ENCODE results near the gene PACSIN3. TPM values are rescaled to one million over a fixed set of nuclear protein-coding genes. Genes with fewer than 3 reads are reported as not detected.

PACSIN3 gene
- total and polyA plus RNA-seq, 2 of the 13 experiments (the other 11 are each of a cell fraction or from before 2014, with no cell fraction given) = 47.9 to 93.3 TPM

- TF ChIP-seq REST (IDR thresholded peaks at IDR 0.05; ENCODE audit: borderline replicate concordance in 1 of 2, low read depth in 1 of 2, low read length in 2 of 2) = 0 out of 4 replicates have a peak, but pooled peaks of 1 of the 2 experiments have one; percentile 12
- no peak for TF ChIP-seq ZNF256 (CRISPR knock-in tag; conservative IDR thresholded peaks at IDR 0.05)
- no peak for TF ChIP-seq REL (CRISPR knock-in tag; conservative IDR thresholded peaks at IDR 0.05)
- 0 out of 2 replicates have a peak, but pooled peaks have one; percentile 19 for TF ChIP-seq ZNF780A (CRISPR knock-in tag; IDR thresholded peaks at IDR 0.05)
- TF ChIP-seq ZNF7 (CRISPR knock-in tag; IDR thresholded peaks at IDR 0.05) = no peak
- TF ChIP-seq THAP8 (CRISPR knock-in tag; IDR thresholded peaks at IDR 0.05; ENCODE audit: borderline replicate concordance) = peak; percentile 70; the same call in 1 of the 2 replicates
- TF ChIP-seq ZNF160 (CRISPR knock-in tag; IDR thresholded peaks at IDR 0.05) = no peak
- TF ChIP-seq SMAD9 (CRISPR knock-in tag; IDR thresholded peaks at IDR 0.05) = no peak
- TF ChIP-seq MXD3 (CRISPR knock-in tag; IDR thresholded peaks at IDR 0.05) = no peak
- TF ChIP-seq MAFF (IDR thresholded peaks at IDR 0.05; ENCODE audit: low read depth, low read length) = no peak
- TF ChIP-seq CEBPG (CRISPR knock-in tag; IDR thresholded peaks at IDR 0.05) = 0 out of 2 replicates have a peak, but pooled peaks have one; percentile 3
- no peak for TF ChIP-seq MIER2 (CRISPR knock-in tag; IDR thresholded peaks at IDR 0.05)
- peak; percentile 4; the same call in 1 of the 2 replicates for TF ChIP-seq ZNF225 (CRISPR knock-in tag; IDR thresholded peaks at IDR 0.05)
- TF ChIP-seq ZNF33A (CRISPR knock-in tag; IDR thresholded peaks at IDR 0.05; ENCODE audit: borderline replicate concordance) = no peak
- TF ChIP-seq POLR2G (IDR thresholded peaks at IDR 0.05; ENCODE audit: low read depth, low read length) = peak; percentile 70
- TF ChIP-seq ZNF337 (CRISPR knock-in tag; IDR thresholded peaks at IDR 0.05; ENCODE audit: borderline replicate concordance, low read depth) = no peak
- no peak for TF ChIP-seq CSRNP2 (CRISPR knock-in tag; conservative IDR thresholded peaks at IDR 0.05; ENCODE audit: low read depth)
- TF ChIP-seq PREB (CRISPR knock-in tag; IDR thresholded peaks at IDR 0.05) = no peak
- TF ChIP-seq KLF9 (CRISPR knock-in tag; IDR thresholded peaks at IDR 0.05; ENCODE audit: low read depth) = no peak
- TF ChIP-seq TAF15 (IDR thresholded peaks at IDR 0.05; ENCODE audit: low read depth, low read length, poor library complexity, severe bottlenecking) = no peak
- TF ChIP-seq PCBP1 (IDR thresholded peaks at IDR 0.05; ENCODE audit: borderline replicate concordance, low read depth, low read length) = no peak; the same call in 1 of the 2 replicates
- TF ChIP-seq ZNF274 (CRISPR knock-in tag; IDR thresholded peaks at IDR 0.05) = no peak
- TF ChIP-seq ZFP36L2 (CRISPR knock-in tag; IDR thresholded peaks at IDR 0.05) = no peak
Measured at GRCh38 chr11:47185305-47186075, 744 bp downstream of the PACSIN3 start (continued).
